SW480 (cell line): ENCODE results near the gene DENND1B.
A peak's percentile ranks its signal among the peaks of the same experiment; 100 is the strongest.

Experiments
- DNase-seq: peaks from one replicate; pipeline ENCODE4 v3.0.0-alpha.2; 2016; ENCODE audit warnings: low spot score

Gene DENND1B

DNA sequence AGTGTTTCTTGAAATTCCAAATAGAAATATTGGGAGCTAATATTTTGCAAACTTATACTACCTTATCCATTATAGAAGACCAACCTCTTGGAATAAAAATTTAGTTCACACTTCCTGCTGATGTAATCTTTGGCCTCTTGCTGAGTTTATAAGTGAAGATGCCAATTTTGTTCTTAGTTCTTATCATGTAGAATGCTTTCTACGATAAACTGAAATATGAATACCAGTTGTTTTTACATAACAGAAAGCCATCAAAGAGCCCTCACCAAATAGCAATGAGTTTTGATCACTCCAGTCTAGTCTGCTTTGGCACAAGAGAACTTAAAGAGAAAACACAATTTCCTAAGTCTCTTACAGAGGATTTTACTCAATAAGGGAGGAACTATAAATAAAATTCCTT lies 89.5 kb downstream of the DENND1B start:
- DNase-seq, result no peak

DNA sequence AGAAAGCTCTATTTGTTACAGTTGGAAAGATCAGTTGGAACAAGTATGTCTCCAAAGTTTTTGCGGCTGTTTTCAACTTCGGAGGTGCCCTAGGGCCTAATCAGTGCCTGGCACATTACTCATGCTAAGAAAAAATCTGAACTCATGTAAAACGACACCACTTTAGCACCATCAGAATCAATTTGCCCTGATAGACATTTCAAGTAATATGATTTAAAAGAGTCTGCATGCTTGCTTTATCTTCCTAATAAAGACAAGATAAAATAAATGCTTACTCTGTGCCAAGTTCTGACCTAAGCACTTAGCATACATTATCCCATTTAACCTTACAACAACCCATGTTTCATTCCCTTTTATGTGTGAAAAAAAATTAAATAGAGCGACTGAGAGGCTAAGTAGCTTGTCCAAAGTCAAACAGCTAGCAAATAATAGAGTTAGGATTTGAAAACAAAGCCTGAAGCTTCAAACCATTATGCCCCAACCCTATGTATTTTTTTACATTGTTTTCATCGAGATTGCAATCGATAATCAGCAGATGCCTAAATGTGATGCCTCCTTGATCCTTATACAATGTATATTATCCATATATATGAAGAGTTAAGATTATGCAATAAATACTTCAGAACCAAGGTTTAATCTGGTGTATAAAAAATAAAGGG lies 91.3 kb downstream of the DENND1B start:
- no peak for DNase-seq

DNA sequence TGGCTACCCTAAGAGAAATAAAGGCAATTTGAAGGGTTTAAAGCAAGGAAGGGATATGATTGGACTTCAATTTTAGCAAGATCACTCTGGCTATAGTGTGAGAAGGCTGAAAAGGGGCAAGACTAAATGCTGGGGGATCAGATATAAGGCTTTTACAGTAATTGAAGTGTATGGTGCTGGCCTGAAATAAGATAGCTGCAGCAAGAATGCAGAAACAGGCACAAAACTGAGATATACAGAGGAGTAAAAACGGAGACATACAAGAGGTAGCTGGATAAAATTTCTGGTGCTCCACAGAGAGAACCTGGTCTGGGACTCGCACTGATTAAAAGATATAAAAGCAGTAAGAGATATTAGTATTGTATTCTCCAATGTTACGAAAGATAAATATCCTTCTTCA lies 92.0 kb downstream of the DENND1B start:
- DNase-seq, result no peak

GRCh38 chr1:197680311-197680710 lies 95.0 kb downstream of the DENND1B start:
- no peak for DNase-seq

DNA sequence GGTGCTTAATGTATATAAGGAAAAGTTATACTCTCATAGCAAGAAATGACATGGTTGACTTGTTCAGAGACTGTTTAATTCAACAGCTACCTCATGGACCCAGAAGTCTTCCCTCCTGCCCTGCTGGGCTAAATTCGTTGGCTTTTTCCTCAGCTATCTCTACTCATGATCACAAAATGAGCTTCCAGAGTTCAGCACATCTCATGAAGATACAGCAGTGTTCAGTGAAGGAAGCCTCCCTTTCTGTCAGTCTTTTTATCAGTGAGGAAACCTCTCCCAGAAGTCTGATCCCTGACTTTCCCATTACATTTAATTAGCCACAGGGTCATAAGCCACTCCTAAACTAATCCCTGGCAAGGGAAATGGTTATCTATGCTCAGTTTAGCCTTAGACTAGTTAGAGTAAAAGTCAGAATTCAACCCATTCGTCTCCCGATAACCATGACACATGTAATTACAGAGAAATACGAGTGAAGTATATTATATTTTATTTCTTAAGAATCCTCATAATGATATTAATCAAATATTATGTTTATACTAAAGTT lies 97.5 kb downstream of the DENND1B start:
- DNase-seq, result no peak

DNA sequence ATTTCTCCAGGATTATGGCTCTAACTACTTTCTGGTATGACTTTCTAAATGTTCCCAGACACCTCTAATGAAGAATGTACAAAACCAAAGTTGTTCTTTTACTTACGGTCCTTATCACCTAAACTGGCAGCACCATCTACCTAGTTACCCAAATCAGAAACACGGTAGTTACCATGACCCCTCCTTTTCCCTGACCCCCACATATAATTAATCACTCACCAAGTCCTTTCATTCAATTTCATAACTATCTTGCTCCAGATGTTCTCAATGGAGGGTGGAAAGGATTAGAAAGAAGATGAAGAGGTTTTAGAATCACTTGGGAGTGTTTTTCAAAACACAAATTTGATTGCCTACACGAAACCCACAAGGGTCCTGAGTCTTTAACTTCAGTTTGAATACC lies 98.0 kb downstream of the DENND1B start:
- DNase-seq, result no peak

- DNase-seq, result no peak
Measured at GRCh38 chr1:197675583-197676208, 99.6 kb downstream of the DENND1B start.

- DNase-seq, result no peak
Measured at GRCh38 chr1:197674286-197674685, 101.0 kb downstream of the DENND1B start.

- DNase-seq, result no peak
Measured at GRCh38 chr1:197673292-197673691, 102.0 kb downstream of the DENND1B start.

- DNase-seq, result no peak
Measured at GRCh38 chr1:197672347-197672746, 102.9 kb downstream of the DENND1B start.

DNA sequence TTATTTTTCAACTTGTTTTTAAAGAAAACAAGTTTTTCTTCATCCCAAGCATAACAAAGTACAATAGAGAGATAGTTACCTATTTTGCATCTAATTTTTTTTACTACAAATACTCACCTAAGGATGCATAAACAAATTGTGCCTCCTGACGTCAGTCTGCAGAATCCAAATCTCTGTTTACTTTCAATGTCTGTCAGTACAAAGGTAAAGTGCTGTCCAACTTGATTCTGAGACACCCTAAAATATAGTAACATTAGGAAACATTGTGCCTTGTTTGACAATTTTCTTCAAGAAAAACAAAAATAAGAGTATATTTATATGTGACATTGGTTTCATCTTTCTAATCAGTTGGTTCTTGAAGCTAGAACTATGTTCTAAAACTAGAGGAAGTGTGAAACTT lies 103.4 kb downstream of the DENND1B start:
- no peak for DNase-seq

- no peak for DNase-seq
Measured at GRCh38 chr1:197671140-197671539, 104.1 kb downstream of the DENND1B start.

GRCh38 chr1:197666769-197667285 lies 108.5 kb downstream of the DENND1B start:
- DNase-seq, result no peak

- DNase-seq, result no peak
Measured at GRCh38 chr1:197664391-197664790, 110.9 kb downstream of the DENND1B start.

DNA sequence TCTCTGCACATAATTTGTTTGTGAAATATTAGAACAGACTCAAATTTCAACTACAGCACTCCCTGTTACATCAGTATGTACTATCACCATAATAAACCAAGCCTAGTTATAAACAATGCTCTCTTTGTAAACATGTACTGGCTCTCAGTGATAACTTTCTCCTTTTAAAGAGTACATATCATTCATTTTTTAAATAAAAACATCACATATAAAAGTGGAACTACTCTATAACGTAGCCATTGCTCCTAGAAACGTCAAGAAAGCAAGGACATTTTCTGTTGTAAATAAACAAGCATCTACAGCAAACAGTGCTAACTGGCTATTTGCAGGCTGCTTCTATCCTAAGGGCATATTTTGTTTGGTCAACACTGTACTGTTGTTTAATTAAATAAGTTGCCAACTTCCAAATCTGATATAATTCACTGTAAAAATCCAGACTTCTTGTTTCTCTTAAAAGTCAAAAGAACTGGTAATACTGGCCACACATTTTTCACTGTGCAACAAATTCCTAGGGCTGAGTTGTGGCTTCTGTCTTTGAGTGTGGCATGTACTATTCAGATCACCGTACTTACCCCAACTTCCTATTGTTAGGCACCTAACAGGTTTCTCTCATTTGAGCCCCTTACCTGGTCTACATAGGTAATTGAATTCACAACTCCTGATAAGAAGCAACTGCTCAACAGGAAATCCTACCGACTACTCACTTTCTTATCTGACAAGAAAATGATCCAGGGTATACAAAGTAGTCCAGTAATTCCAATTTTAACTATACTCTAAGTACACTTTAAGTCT lies 111.9 kb downstream of the DENND1B start:
- DNase-seq, result peak; percentile 28

DNA sequence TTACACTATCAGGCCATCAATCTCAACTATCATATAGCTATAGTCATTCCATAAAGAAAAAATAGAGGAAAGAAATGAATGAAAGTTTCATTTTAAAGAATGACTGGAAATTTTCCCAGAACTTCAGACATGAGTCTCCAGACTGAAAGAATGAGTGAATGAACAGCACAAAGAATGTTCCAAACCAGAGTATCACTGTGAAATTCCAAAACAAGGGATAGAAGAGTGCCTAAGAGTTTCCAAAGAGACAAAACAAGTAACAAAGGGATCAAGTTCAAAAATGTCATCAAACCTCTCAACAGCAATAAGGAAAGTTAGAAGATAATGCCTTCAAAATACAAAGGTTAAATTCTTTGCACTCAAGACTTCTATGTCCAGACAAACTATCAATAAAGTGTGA lies 114.9 kb downstream of the DENND1B start:
- DNase-seq, result no peak

DNA sequence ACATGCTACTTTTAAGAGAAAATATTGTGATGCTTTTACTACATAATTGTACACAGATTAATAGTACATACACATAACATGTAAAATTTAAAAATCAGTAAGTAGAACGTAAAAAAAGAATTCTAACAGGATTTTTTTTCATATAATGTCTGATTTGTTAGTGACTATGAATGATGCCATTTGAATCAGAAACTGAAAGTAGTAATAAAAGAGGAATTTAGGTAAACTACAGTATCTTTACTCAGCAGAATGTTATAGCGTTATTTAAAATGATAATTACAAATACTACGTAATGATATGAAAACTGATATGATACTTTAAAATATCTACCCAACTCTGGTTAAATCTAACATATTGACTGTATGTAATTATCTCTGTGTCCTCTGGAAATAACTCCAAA lies 116.1 kb downstream of the DENND1B start:
- DNase-seq, result no peak

DNA sequence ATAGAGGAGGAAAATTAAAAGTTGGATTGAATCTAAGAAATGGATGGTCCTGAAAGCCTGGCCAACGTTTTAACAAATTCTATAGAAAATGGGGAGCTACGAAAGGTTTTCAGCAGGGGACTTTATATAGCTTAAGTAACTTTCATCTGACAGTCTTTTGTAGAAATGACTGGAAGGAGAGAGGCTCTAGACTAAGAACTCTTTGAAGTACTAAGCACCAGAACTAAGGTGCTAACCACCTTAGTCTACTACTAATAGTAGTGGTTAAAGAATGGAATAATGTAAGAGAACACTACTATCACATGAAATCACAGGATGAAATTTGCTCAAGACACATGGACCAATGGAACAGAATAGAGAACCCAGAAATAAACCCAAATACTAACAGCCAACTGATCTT lies 126.1 kb downstream of the DENND1B start:
- no peak for DNase-seq

DNA sequence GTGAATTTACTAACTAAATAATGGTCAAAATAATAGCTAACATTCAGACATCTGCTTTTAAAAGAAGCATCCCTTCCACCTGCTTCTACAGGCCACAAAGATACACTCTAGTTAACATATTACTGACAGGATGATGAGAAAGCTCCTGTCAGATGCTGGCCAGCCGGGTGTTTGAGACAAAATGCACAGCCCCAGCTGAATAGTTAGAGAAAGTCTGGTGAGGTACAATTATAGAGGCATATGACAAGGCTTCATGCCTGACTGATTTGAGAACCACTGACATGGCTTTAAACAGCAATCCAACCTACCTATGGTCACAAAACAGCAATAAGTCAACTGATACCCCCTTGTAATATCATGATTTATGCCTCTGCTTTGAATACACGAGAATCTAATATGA lies 137.0 kb downstream of the DENND1B start:
- no peak for DNase-seq

DNA sequence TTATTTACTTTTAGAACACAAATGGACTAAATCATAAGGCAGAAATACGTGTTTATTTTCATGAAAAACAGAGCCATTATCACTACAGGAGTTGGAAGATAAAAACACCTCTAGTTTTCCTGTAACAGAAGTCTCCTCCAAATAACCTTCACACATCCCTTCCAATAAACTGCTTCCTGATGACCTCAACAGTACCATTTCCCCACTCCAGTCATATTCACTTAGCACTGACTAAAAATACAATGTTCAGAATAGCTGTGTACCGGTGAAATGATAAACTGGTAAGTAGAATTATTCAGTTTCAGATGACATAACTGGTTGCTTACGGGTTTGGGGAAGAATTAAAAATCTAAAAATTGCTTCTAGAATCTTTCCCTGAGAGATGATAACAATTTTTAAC lies 137.9 kb downstream of the DENND1B start:
- no peak for DNase-seq

DNA sequence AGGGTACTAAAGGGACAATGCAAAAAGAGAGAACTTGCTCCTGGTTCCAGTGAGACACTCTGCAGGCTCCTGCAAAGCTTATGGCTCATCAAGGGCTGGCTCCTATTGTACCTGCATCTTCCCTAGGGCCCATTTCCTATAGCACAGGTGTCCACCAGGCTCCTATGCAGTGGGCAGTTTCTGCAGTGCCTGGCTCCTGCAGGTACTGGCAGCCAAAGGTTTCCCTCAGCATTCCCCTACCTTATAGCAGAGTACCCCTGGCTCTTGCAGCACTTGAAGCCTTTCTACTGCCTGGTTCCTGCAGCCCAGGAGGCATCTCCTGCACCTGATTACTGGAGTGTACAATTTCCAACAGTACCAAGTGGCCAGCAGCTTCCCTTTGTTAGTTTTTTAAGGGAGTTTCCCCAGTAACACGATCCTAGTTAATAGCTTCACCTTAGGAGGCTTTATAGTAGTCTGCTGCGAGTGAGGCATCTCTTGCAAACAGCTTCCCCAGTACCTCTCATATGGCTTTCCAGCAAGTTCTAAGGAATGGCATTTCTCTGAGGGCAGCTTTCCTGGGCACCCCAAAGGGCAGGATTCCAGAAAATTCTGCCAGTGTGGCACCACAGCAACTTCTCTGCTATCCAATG lies 141.7 kb downstream of the DENND1B start:
- no peak for DNase-seq

- DNase-seq, result no peak
Measured at GRCh38 chr1:197632651-197633050, 142.6 kb downstream of the DENND1B start.
